Measurements from ENCODE around the gene ITPR3. TPM values are rescaled to one million over a fixed set of nuclear protein-coding genes. Genes with fewer than 3 reads are reported as not detected.
A peak's percentile ranks its signal among the peaks of the same experiment; 100 is the strongest.

Gene ITPR3
- total and polyA plus RNA-seq, 2 of the 13 experiments (the other 11 are each of a cell fraction or from before 2014, with no cell fraction given), result 3.8 to 21.4 TPM

DNA sequence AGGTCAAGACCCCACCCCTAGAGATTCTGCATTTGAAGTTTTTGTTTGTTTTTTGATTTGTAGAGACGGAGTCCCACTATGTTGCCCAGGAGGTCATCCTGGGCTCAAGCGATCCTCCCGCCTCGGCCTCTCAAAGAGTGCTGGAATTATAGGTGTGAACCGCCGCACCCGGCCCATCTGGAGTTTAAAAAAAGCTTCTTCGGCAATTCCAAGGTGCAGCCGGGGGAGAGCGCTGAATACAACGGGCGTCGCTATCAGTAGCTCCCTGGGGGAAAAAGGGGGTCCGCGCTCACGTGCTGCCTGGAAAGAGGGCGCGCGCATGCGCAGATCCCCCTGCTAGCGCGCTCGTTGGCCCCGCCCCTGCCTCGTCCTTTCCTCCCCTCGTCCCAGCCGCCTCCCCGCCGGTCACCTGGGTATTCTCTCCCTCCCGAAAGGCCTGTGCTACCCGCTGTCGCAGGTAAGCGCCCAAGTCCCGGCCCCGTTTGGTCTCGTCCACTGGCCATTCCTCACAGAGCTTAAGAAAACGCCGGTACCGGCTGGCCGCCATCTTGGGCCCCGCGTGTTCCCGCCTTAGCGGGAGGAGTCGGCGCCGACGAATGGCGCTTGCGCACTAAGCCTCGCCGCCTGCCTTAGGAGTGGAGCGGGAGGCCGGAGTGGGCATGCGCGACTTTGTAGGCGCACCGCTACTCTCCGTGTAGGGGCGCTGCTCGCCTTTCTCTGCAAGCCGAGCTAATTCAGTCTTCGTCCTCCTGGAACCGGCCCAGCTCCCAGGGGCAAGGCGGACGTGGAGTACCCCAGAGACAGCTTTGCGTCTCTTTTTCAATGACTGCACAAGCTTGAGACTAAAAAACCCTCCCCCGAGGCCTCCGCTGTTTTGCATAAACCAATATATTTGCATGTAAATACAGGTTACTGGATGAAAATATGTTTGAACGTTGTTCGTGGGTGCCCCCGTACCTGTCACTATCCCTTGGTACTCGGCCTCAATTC is 90.3 kb downstream of the ITPR3 start, which contains the start of gene UQCC2 (continued):
- TF ChIP-seq ZNF737 (CRISPR knock-in tag; IDR thresholded peaks at IDR 0.05; ENCODE audit: borderline replicate concordance) (no peak; the same call in 1 of the 2 replicates), NAIF1 (CRISPR knock-in tag; IDR thresholded peaks at IDR 0.05; ENCODE audit: borderline replicate concordance) (0 out of 2 replicates have a peak, but pooled peaks have one; percentile 85), ZNF720 (CRISPR knock-in tag; IDR thresholded peaks at IDR 0.05) (peak; percentile 19; the same call in 1 of the 2 replicates), MYC (CRISPR knock-in tag; IDR thresholded peaks at IDR 0.05; ENCODE audit: borderline replicate concordance) (peak; percentile 94), ZNF577 (CRISPR knock-in tag; IDR thresholded peaks at IDR 0.05; ENCODE audit: borderline replicate concordance, low read depth) (no peak), SRSF1 (optimal IDR thresholded peaks at IDR 0.05; ENCODE audit: low read depth, low read length) (peak; percentile 95), ZNF232 (CRISPR knock-in tag; IDR thresholded peaks at IDR 0.05; ENCODE audit: borderline replicate concordance) (peak; percentile 14; the same call in 1 of the 2 replicates), SOX5 (CRISPR knock-in tag; IDR thresholded peaks at IDR 0.05; ENCODE audit: borderline replicate concordance) (0 out of 2 replicates have a peak, but pooled peaks have one; percentile 11), PHF5A (CRISPR knock-in tag; IDR thresholded peaks at IDR 0.05; ENCODE audit: low read depth, unreplicated experiment) (no peak), ZNF703 (CRISPR knock-in tag; IDR thresholded peaks at IDR 0.05; ENCODE audit: borderline replicate concordance) (peak; percentile 81; the same call in 1 of the 2 replicates), EEA1 (CRISPR knock-in tag; IDR thresholded peaks at IDR 0.05; ENCODE audit: borderline replicate concordance) (no peak)
- TF ChIP-seq, protein P1, sequence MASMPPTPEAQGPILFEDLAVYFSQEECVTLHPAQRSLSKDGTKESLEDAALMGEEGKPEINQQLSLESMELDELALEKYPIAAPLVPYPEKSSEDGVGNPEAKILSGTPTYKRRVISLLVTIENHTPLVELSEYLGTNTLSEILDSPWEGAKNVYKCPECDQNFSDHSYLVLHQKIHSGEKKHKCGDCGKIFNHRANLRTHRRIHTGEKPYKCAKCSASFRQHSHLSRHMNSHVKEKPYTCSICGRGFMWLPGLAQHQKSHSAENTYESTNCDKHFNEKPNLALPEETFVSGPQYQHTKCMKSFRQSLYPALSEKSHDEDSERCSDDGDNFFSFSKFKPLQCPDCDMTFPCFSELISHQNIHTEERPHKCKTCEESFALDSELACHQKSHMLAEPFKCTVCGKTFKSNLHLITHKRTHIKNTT (CRISPR knock-in tag; IDR thresholded peaks at IDR 0.05), result no peak
- TF ChIP-seq, protein P2, sequence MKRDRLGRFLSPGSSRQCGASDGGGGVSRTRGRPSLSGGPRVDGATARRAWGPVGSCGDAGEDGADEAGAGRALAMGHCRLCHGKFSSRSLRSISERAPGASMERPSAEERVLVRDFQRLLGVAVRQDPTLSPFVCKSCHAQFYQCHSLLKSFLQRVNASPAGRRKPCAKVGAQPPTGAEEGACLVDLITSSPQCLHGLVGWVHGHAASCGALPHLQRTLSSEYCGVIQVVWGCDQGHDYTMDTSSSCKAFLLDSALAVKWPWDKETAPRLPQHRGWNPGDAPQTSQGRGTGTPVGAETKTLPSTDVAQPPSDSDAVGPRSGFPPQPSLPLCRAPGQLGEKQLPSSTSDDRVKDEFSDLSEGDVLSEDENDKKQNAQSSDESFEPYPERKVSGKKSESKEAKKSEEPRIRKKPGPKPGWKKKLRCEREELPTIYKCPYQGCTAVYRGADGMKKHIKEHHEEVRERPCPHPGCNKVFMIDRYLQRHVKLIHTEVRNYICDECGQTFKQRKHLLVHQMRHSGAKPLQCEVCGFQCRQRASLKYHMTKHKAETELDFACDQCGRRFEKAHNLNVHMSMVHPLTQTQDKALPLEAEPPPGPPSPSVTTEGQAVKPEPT (CRISPR knock-in tag; IDR thresholded peaks at IDR 0.05; ENCODE audit: low read depth), result peak; percentile 97
- TF ChIP-seq, protein P3, sequence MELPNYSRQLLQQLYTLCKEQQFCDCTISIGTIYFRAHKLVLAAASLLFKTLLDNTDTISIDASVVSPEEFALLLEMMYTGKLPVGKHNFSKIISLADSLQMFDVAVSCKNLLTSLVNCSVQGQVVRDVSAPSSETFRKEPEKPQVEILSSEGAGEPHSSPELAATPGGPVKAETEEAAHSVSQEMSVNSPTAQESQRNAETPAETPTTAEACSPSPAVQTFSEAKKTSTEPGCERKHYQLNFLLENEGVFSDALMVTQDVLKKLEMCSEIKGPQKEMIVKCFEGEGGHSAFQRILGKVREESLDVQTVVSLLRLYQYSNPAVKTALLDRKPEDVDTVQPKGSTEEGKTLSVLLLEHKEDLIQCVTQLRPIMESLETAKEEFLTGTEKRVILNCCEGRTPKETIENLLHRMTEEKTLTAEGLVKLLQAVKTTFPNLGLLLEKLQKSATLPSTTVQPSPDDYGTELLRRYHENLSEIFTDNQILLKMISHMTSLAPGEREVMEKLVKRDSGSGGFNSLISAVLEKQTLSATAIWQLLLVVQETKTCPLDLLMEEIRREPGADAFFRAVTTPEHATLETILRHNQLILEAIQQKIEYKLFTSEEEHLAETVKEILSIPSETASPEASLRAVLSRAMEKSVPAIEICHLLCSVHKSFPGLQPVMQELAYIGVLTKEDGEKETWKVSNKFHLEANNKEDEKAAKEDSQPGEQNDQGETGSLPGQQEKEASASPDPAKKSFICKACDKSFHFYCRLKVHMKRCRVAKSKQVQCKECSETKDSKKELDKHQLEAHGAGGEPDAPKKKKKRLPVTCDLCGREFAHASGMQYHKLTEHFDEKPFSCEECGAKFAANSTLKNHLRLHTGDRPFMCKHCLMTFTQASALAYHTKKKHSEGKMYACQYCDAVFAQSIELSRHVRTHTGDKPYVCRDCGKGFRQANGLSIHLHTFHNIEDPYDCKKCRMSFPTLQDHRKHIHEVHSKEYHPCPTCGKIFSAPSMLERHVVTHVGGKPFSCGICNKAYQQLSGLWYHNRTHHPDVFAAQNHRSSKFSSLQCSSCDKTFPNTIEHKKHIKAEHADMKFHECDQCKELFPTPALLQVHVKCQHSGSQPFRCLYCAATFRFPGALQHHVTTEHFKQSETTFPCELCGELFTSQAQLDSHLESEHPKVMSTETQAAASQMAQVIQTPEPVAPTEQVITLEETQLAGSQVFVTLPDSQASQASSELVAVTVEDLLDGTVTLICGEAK (IDR thresholded peaks at IDR 0.05), result no peak
- TF ChIP-seq, protein P3 (CRISPR knock-in tag; IDR thresholded peaks at IDR 0.05), result peak; percentile 86

Data from HepG2 (cell line).